Lower leg skin (tissue), 3 donors: Measurements from ENCODE around the gene PHLPP1.

ENCODE experiments used
- CTCF ChIP-seq, 3 donors: fragments of 450-650 bp; IDR thresholded peaks; one replicate each; pipeline ENCODE4 v1.5.1; 2016; ENCODE audit warnings: antibody characterized with exemption in 3 of 3, mild to moderate bottlenecking in 3 of 3, moderate library complexity in 2 of 3
- POLR2A ChIP-seq, 2 donors: fragments of 450-650 bp; IDR thresholded peaks; one replicate each; pipeline ENCODE4 v1.6.1; 2016 to 2017; ENCODE audit warnings: antibody characterized with exemption in 2 of 2, mild to moderate bottlenecking in 1 of 2, moderate library complexity in 1 of 2

- TF ChIP-seq CTCF (IDR thresholded peaks at IDR 0.05) (no peak), POLR2A (IDR thresholded peaks at IDR 0.05) (no peak)
Observed at GRCh38 chr18:62838475-62839098, 123.2 kb downstream of the PHLPP1 start.
